ENCODE measurements around the gene AMN1.

Gene AMN1

DNA sequence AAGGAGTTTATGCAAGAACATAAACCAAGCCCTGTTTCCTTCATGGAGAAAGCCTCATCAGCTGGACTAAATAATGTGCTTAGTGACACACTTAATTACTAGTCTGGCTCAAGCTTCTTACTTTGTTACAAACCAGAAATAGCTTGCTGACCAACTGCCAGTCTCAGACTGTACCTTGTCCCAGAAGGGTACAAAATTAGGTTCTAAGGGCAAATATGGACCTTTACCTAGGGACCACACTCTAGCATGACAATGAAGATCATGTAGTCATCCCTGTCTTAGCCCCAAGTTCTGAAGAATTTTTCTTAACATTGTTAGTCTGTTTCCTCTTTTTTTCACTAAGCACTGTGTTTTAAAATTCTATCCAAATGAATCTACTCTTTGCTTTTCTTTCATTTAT is 2.2 kb downstream of the AMN1 start:
- Histone ChIP-seq H3K4me1 (ENCODE audit: control insufficient read depth, insufficient read depth, low read length) (no peaks in the 10 kb centered on the region), H3K9me3 (ENCODE audit: control insufficient read depth, insufficient read depth, low read depth, low read length) (no peaks in the 10 kb centered on the region), H3K27ac (ENCODE audit: extremely low read depth, low read depth, low read length) (no peak overlapping the region), H3K36me3 (ENCODE audit: control insufficient read depth in 2 of 2, insufficient read depth in 1 of 2, low read length in 2 of 2) (no peaks in the 10 kb centered on the region), H3K4me3 (ENCODE audit: low read depth, low read length) (no peak overlapping the region)
- TF ChIP-seq SALL2 (tag by site-specific recombination; IDR thresholded peaks at IDR 0.05; ENCODE audit: borderline replicate concordance): no peak
- ChIA-PET CTCF (interaction anchor here (1.1 kb wide), 1 partner anchor 45 kb away, joined by 3 read pairs; no protein-coding TSS in a partner anchor), POLR2A (no interaction called here)

DNA sequence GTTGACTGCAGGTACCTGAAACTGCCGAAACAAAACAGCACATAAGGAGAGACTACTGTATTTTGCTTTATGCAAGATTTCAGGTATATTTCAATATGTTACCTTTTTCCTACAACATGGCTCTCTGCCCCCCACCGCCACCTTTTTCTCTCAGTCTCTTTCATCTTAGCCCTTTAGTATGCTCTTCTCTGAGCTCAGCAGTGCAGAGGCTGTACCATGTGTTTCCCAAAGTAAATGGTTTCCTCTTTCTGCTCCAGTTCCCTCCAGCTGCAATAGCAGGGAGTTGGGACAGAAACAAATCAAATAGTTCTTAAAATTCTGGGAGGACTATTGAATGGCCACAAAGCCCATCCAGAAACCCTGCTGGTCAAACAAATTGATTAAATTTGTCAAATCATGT is 4.3 kb downstream of the AMN1 start:
- Histone ChIP-seq H3K4me1 (ENCODE audit: control insufficient read depth, insufficient read depth, low read length) (no peaks in the 10 kb centered on the region), H3K9me3 (ENCODE audit: control insufficient read depth, insufficient read depth, low read depth, low read length) (no peaks in the 10 kb centered on the region), H3K4me3 (ENCODE audit: low read depth, low read length) (no peak overlapping the region), H3K27ac (ENCODE audit: extremely low read depth, low read depth, low read length) (no peak overlapping the region), H3K36me3 (ENCODE audit: control insufficient read depth in 2 of 2, insufficient read depth in 1 of 2, low read length in 2 of 2) (no peaks in the 10 kb centered on the region)
- TF ChIP-seq ZFP37 (tag by site-specific recombination; IDR thresholded peaks at IDR 0.05): no peak
- TF ChIP-seq ZNF585B (tag by site-specific recombination; IDR thresholded peaks at IDR 0.05): no peak
- TF ChIP-seq ZNF48 (tag by site-specific recombination; IDR thresholded peaks at IDR 0.05): no peak
- no peak for TF ChIP-seq ZNF274 (IDR thresholded peaks at IDR 0.05; ENCODE audit: low read length)
- no peak for TF ChIP-seq ZNF274 (tag by site-specific recombination; IDR thresholded peaks at IDR 0.05; ENCODE audit: borderline replicate concordance)
- no peak for TF ChIP-seq ZNF785 (tag by site-specific recombination; IDR thresholded peaks at IDR 0.05)
- TF ChIP-seq ZNF510 (tag by site-specific recombination; IDR thresholded peaks at IDR 0.05; ENCODE audit: insufficient replicate concordance): no peak
- TF ChIP-seq, protein P1, sequence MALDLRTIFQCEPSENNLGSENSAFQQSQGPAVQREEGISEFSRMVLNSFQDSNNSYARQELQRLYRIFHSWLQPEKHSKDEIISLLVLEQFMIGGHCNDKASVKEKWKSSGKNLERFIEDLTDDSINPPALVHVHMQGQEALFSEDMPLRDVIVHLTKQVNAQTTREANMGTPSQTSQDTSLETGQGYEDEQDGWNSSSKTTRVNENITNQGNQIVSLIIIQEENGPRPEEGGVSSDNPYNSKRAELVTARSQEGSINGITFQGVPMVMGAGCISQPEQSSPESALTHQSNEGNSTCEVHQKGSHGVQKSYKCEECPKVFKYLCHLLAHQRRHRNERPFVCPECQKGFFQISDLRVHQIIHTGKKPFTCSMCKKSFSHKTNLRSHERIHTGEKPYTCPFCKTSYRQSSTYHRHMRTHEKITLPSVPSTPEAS (tag by site-specific recombination; IDR thresholded peaks at IDR 0.05): no peak
- TF ChIP-seq, protein P2, sequence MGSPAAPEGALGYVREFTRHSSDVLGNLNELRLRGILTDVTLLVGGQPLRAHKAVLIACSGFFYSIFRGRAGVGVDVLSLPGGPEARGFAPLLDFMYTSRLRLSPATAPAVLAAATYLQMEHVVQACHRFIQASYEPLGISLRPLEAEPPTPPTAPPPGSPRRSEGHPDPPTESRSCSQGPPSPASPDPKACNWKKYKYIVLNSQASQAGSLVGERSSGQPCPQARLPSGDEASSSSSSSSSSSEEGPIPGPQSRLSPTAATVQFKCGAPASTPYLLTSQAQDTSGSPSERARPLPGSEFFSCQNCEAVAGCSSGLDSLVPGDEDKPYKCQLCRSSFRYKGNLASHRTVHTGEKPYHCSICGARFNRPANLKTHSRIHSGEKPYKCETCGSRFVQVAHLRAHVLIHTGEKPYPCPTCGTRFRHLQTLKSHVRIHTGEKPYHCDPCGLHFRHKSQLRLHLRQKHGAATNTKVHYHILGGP (tag by site-specific recombination; IDR thresholded peaks at IDR 0.05): no peak
- no peak for TF ChIP-seq ZBTB8A (tag by site-specific recombination; IDR thresholded peaks at IDR 0.05)
- TF ChIP-seq, protein P3, sequence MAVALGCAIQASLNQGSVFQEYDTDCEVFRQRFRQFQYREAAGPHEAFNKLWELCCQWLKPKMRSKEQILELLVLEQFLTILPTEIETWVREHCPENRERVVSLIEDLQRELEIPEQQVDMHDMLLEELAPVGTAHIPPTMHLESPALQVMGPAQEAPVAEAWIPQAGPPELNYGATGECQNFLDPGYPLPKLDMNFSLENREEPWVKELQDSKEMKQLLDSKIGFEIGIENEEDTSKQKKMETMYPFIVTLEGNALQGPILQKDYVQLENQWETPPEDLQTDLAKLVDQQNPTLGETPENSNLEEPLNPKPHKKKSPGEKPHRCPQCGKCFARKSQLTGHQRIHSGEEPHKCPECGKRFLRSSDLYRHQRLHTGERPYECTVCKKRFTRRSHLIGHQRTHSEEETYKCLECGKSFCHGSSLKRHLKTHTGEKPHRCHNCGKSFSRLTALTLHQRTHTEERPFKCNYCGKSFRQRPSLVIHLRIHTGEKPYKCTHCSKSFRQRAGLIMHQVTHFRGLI (tag by site-specific recombination; IDR thresholded peaks at IDR 0.05): no peak
- TF ChIP-seq, protein P4, sequence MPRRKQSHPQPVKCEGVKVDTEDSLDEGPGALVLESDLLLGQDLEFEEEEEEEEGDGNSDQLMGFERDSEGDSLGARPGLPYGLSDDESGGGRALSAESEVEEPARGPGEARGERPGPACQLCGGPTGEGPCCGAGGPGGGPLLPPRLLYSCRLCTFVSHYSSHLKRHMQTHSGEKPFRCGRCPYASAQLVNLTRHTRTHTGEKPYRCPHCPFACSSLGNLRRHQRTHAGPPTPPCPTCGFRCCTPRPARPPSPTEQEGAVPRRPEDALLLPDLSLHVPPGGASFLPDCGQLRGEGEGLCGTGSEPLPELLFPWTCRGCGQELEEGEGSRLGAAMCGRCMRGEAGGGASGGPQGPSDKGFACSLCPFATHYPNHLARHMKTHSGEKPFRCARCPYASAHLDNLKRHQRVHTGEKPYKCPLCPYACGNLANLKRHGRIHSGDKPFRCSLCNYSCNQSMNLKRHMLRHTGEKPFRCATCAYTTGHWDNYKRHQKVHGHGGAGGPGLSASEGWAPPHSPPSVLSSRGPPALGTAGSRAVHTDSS (tag by site-specific recombination; IDR thresholded peaks at IDR 0.05): no peak
- TF ChIP-seq, protein P5, sequence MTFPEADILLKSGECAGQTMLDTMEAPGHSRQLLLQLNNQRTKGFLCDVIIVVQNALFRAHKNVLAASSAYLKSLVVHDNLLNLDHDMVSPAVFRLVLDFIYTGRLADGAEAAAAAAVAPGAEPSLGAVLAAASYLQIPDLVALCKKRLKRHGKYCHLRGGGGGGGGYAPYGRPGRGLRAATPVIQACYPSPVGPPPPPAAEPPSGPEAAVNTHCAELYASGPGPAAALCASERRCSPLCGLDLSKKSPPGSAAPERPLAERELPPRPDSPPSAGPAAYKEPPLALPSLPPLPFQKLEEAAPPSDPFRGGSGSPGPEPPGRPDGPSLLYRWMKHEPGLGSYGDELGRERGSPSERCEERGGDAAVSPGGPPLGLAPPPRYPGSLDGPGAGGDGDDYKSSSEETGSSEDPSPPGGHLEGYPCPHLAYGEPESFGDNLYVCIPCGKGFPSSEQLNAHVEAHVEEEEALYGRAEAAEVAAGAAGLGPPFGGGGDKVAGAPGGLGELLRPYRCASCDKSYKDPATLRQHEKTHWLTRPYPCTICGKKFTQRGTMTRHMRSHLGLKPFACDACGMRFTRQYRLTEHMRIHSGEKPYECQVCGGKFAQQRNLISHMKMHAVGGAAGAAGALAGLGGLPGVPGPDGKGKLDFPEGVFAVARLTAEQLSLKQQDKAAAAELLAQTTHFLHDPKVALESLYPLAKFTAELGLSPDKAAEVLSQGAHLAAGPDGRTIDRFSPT (tag by site-specific recombination; IDR thresholded peaks at IDR 0.05): no peak
- TF ChIP-seq BCL11A (tag by site-specific recombination; IDR thresholded peaks at IDR 0.05; ENCODE audit: low read depth): no peak
- TF ChIP-seq, protein P6, sequence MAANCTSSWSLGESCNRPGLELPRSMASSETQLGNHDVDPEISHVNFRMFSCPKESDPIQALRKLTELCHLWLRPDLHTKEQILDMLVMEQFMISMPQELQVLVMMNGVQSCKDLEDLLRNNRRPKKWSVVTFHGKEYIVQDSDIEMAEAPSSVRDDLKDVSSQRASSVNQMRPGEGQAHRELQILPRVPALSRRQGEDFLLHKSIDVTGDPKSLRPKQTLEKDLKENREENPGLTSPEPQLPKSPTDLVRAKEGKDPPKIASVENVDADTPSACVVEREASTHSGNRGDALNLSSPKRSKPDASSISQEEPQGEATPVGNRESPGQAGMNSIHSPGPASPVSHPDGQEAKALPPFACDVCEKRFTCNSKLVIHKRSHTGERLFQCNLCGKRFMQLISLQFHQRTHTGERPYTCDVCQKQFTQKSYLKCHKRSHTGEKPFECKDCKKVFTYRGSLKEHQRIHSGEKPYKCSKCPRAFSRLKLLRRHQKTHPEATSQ (tag by site-specific recombination; IDR thresholded peaks at IDR 0.05): no peak
- TF ChIP-seq EGR2 (tag by site-specific recombination; IDR thresholded peaks at IDR 0.05; ENCODE audit: low read depth): no peak
- POLR2A ChIA-PET: no interaction called here
- CTCF ChIA-PET: interaction anchor here (0.6 kb wide), 1 partner anchor 58 kb away, joined by 3 read pairs; no protein-coding TSS in a partner anchor
